Activated T-cell treated with anti-CD3 and anti-CD28 coated beads, Interleukin-2, amount 50 U/mL, for 1 hour (primary cell): ENCODE results near the gene ITGB1BP1.
"Not testable (repeated sequence)": the region's sequence is repeated elsewhere in the genome, so short reads cannot be mapped to it uniquely, and the experiment has no call there.

Experiments used
- DNase-seq: peaks from one replicate; pipeline ENCODE4 v3.0.0-alpha.2; 2020

Gene ITGB1BP1

DNA sequence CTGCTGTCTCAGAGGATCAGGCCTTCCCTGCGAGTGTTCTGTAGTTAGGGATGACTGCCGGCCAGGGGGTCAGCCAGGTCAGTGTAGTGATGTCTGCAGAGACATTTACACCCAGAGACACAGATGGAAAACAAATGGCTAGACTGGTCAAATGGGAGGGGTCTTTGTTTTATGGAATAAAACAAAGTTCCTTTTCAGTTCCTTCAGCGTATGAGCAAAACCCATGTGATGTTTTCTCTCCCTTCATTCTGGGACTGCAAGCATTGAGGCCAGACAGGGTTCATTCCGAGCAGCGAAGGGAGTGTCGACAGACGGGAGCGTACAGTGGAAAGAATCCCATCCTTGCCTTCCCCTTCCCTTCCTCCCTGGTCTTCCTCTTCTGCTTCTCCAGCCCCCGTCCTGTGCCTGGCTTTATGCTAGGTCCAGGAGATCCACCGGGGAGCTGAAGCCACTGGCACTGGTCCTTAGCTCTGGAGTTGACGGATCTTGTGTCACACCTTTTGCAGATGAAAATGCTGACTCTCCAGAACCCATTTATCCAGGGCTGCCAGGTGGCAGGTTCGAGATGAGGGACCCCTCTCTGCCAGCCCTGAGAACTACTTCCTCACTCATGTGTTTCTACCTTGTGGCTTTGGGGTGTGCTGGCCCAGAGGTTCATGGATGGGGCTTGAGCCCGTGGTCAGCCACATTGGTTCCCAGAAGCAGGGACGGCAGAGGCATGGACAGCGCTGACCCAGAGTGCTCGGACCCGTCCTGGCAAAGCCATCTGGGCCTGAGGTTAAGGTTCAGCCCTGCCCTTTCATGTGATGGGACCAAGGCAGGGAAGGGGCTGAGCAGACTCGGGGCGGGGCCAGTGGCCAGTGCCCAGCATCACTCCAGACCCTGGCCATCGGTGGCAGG, 24.2 kb downstream of the ITGB1BP1 start:
- no peak for DNase-seq

DNA sequence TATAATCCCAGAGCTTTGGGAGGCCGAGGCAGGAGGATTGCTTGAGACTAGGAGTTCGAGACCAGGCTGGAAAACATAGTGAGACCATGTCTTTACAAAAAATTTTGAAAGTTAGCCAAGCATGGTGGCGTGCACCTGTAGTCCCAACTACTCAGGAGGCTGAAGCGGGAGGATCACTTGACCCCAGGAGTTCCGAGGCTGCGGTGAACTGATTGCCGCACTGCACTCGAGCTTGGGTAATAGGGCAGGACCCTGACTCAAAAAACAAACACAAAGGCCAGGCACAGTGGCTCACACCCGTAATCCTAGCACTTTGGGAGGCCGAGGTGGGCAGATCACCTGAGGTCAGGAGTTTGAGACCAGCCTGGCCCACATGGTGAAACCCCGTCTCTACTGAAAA, 25.1 kb downstream of the ITGB1BP1 start:
- DNase-seq: not testable (repeated sequence)

DNA sequence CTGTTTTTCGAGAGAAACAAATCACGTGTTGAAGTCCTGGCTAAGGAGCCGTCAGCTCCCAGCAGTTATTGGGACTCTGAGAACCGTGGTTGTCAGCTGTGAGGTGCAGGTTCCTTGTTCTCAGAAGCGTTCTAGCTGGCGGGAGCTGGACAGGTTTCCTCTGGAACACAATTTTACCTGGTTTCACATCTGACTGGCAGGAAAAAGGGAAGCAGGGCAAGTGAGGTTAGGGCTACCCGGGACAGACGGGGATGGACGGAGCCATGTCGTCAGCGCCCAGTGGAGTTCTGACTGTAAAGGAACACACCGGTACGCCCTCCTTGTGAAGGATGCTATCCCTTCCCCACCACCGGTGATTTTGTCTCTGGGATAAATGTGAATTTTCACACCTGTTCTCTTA, 26.1 kb downstream of the ITGB1BP1 start:
- no peak for DNase-seq

DNA sequence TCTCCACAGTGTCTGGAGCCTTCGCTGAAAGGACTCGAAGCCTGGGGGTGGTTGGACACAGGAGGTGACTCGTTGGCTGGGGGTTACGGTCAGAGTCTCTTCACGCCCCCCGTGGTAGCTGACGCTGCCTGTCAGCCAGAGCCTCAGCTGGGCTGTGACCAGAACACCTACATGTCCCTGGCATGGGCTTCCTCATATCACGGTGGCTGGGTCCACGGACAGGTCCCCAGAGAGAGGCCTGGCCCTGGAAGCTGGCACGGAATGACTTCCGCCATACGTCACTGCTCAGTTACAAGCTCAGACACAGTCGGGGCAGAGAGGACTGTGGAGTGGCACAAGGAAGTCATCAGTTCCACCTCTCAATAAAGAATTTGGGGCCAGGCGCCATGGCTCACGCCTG, 28.5 kb downstream of the ITGB1BP1 start:
- no peak for DNase-seq

DNA sequence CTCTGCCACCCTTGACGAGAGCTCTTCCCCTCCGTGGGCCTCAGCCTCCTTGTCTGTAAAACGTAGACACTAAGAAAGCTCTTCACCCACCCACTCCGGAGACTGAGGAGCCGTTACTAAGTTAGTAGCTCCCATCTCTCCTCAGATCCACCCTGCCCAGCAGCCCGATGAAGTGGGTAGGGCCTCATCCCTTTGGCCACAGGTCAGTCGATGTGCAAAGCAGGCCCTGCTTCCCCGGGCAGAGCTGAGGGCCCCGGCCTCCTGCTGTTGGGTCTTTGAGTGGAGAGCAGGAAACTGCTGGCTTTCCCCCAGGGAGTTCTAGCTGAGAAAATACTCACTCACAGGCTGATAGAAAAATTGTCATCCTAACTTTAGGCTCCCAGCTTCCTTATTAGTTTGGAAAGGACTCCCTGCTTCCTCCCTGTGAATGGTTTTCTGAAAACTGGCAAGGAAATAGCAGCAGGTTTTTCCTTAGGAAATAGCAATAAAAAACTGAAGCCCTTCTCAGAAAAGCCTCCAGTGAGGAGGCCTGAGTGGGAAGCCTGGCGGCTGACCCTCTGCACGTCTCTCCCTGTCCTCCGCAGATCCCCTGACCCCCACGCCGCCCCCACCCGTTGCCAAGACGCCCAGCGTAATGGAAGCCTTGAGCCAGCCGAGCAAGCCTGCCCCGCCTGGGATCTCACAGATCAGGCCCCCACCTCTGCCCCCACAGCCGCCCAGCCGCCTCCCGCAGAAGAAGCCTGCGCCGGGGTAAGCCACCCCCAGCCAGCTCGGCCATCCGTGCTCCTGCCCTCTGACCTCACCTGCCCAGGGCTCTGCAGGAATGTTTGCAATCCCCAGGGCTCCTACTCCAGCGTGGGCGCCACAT, 30.2 kb downstream of the ITGB1BP1 start:
- DNase-seq: no peak

DNA sequence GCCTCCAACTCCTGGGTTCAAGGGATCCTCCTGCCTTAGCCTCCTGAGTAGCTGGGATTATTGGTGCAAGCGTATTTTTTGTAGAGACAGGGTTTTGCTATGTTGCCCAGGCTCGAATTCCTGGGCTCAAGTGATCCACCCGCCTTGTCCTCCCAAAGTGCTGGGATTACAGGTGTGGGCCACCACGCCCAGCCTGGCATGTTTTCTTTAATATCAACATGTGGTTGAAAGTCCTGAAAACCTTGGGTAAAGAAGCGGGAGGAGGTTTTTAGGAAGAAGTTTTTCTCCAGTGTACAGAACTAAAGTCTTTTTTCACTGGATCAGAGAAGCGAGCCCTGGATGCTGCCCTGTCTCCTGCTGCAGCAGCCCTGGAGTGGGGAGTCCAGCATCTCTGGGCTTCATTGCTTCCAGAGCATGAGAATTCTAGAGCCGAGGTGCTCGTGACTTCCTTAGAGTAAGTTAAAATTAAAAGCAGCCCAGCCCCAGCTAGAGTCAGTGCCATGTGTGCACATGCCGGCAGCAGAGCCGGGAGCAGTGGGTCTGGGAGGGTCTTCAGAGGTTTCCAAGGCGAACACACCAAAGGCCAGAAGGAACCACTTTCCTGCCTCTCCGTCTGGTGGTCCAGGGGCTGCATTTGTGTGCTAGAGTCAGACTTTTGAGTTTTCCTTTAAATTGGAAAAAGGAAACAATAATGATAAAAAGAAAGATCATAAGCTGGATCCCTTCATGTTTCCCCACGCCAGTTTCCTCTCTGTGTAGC, 31.2 kb downstream of the ITGB1BP1 start:
- no peak for DNase-seq

DNA sequence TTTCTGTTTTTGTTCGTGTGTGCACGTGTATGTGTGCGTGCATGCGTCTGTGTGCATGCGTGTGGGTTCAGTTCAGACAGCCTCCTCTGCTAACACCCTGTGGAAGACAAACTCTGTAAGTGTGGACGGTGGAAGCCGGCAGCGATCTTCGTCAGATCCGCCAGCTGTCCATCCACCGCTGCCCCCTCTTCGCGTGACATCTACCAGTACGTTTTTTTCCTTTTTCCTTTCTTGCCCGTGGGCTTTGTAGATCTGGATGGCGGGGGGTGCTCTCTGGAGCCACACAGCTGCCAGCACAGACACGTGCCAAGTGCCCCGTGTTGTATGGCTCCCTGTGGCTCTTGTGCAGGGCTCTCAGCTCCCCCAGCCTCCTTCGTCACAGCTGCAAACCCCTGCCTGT, 32.3 kb downstream of the ITGB1BP1 start:
- no peak for DNase-seq

DNA sequence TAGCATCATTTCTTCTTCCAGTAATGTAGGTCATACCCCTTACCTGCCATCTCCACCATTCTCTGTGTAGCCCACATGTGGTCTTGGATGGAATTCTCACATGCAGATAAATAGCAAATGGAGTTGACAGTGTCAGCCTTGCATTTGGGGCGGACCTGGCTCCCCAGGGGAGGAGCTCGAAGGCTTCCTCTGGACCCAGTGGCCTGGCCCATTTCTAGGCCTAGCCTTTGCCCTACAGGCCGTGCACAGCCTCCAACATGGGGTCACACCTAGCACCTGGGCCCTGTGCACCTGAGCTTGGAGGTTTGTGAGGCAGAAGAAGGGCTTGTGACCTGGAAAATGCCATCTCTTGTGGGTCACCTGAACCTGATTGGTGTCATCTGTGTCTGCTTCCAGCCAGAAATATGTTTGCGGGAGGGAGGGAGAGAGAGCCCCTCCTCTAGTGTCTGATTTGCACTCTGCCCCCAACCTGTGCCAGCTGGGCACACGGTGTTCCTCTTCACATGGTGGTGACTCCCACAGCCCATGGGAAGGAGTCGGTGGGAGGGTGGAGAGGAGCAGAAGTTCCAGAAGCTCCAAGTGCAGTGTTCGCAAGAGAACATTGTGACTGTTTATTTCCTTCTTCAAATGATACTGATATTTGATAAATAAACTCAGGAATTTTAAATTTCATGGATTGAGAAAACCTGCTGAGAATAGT, 33.0 kb downstream of the ITGB1BP1 start:
- no peak for DNase-seq

DNA sequence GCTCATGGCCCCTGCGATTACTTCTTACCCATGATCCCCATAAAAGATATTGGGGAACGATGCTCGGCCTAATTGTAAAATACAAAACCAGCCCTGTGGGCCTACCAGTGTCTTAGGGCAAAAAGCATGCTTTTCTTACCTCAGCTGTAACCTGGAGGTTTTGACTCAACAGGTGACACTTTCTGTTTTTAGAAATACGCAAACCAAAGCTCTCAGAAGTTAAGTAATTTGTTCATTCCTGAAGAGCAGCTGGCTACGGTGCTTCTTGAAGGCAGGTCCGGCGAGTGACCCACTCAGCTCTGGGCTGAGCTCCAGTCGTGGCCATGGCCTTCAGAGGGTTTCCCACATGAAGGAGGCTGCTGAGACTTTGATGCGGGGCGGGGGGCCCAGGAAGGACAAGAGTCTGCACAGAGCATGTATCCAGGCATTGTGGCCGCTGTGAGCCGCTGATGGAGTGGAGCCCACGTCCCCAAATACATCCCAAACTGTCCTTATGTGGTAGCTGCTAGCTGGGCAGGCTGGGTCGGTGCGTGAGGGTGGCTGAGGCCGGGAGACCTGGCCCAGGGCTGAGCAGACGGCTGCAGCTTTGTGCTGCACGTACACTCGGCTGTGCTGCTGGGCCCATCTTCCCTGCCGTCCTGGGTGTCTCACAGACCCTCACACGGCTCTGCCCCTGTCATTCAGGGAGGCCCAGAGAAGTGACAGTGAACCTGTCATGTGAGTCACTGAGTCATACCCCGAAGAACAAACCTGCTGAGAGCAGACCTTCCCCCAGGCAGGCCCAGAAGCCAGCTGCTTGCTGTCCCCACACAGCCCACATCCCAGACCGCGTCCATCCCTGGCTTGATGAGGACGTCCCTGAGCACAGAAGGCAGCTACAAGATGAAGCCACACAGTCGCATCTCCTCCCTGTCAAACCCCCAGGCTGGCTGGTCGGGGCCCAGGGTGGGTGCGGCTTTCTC, 34.1 kb downstream of the ITGB1BP1 start:
- DNase-seq: no peak

DNA sequence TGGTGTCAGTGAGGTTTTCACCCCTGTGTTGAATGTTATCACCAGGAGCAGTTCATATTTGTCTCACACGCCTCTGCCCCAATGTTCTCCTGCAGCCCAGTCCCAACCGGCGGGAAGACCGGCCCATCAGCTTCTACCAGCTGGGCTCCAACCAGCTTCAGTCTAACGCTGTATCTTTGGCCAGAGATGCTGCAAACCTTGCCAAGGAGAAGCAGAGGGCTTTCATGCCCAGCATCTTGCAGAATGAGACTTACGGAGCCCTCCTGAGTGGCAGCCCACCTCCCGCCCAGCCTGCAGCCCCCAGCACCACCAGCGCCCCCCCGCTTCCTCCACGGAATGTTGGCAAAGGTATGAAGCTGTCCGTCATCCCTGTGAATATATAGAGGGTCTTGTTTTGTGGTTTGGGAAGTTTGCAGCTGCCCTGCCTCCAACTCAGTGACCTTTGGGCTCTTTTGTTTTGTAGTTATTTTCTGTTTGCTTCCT, 35.1 kb downstream of the ITGB1BP1 start:
- DNase-seq: no peak

DNA sequence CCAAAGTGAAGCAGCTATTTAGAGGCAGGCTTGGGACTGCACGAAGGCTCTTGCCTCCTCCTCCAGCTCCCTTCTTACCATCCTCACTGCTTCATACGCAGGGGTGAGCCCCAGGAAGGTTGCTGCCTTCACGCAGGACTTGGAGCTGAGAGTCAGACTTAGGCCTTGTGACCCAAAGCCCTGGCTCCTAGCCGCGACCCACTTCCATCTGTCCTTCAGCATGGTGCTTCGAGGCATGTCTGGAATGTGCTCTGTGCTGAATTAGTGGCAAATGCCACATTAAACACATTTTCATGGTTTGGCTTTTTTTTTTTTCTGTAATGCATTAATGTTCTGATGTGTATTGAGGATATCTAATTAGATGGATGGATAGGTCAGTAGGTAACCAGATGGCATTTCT, 37.5 kb downstream of the ITGB1BP1 start:
- DNase-seq: no peak

DNA sequence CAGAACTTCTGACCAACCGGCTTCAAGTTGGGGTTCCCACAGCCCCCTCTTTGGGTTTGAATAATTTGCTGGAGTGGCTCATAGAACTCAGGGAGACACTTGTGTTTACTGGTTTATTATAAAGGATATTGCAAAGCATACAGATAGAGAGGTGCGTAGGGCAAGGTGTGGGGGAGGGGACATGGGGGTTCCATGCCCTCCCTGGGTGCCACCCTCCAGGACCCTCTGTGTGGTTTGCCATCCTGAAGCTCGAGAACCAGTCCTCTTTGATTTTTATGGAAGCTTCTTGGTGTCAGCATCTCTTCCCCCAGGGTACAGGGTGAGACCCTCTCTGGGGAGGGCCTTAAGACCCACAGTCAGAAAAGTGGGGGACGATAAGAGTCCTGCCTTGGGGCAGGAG, 38.8 kb downstream of the ITGB1BP1 start:
- DNase-seq: no peak

DNA sequence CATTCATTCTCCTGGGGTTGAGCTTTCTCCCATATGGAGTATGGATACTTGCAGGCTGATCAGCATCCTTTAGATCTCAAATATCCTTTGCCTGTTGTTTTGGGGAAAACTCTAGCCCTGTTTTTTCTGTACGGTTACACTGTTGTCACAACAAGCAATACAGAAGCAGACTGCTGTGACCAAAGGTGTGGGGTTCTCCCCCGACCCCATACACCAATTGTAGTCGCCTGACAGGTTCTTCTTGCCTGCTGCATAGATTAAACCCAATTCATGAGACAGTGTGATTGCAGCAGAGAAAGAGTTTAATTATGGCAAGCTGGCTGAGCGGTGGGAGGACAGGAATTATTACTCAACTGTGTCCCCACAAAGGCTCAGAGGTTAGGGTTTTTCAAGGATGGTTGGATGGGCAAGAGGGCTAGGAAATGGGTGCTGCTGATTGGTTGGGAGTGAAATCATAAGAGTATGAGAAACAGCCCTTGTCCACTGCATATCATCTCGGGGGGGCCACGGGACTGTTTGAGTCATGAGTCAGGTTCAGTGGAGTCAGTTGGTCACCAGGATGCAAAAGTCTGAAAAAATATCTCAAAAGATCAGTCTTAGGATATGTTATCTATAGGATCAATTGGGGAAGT, 40.6 kb downstream of the ITGB1BP1 start:
- DNase-seq: no peak

DNA sequence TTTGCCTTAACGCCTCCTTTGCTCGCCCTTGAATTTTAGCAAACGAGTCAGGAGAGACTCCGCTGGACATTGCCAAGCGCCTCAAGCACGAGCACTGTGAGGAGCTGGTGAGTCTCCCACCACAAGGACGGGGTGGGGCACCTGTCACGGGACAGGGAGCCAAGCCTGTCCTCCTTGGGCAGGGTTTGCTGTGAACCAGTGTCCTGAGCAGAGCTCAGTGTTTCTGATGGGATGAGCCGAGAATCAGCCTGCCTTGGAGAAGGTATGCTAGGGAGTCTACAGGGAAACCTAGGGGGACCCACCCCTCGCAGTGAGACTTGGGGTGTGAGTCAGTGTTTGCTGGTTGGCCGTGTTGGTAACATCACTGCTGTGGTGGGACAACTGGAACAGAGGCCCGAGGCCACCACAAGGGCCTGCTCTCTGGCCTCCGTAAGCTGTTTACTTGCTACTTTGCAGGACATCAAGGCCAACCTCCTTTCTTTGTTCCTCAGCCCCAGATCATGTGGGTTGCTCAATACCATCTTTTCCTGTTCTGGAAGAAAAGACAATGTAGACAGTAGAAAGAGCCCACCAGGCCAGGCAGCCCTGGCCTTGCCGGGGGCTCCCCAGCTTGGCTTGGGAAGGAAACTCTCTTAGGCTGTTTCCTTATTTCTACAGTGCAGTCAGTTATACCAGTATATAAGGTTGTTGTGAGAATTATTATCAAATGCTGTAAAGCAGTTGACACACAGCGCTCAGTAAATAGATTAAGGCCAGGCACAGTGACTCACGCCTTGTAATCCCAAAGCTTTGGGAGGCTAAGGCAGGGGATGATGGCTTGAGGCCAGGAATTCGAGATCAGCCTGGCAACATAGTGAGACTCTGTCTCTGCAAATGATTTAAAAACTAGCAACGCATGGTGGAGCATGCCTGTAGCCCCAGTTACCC, 42.4 kb downstream of the ITGB1BP1 start:
- DNase-seq: no peak

DNA sequence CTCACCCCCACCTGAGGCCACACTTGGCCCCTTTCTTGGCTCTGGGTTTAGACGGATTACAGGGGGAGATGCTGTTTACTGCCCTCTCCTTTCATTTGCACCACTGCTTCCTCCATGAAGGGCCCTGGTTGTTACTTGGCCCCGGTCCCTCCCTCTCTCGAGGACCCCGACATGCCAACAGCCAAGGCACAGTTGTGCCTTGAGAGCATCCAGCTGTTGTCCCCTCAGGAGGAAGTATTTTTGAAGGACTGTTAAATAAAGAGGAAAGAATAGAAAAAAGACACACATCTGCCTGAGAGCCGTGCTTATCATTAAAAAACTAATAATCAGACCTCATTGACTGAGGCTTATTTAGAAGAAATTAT, 44.0 kb downstream of the ITGB1BP1 start:
- DNase-seq: no peak

DNA sequence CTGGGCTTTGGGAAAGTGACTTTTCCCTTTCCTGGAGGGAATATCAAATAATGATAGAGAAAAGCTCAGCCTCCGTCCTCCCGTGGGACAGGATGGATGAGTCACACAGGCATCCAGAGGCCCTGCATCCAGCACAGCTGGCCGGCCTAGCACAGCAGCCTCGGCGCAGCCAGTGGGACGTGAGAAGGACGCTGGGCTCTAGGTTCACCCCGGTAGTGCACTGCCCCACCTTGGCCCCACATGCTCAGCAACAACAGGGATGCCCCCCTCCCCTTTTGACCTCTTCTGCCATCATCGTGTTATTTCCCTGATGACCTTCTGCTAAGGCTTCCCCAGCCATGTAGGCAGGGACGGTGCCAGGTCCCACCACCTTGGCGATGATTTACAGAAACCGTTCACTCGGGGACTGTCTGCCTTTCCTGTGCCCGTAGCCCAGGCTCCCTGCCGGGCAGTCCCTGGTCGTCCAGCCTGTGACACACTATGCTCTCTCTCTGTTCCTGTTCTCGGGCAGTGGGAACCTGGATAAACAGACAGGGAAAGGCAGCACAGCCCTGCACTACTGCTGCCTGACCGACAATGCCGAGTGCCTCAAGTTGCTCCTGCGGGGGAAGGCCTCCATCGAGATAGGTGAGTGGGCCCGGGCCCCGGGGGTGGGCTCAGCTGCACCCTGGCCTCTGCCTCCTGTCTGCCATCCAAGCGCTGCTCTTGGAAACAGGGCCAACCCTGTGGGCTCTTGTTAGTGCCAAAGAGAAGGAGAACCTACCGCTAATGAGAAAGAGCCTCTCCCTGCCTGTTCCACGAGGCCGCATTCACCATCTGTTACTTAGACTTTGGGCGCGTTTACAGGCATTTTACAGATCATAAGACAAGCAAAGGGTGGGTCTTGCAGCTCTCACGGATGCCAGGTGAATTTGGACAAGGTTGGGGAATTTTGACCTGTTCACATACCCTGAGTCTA, 44.6 kb downstream of the ITGB1BP1 start:
- DNase-seq: no peak

DNA sequence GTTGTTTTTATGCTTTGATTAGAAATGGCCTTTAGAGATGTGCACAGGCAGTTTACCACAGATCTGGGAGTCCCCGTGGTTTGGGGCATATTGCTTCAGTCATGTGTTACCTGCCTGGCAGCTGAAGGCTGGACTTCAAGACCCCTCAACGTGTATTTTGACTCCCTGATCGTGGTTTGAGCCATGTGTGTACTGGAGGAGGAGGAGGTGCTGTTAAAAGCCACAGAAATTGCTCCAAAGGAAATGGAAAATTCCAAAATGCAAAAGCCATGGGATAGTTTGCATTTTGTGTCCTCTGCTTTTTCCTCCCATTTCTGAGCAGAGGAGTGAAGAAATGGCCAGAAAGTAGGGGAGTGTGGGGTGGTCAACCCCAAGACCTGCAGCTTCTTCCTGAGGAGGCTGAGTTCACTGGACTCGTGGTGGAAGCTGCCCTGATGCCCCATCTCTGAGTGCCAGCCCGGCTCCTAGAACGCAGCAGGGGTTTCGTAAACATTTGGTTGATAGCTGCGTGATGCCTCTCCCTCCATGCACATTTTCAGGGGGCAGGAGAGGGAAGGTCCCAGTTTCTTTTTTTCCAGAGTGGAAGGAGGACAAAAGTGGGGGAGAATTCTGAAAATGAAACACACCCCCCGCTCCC, 45.7 kb downstream of the ITGB1BP1 start:
- DNase-seq: no peak
